ENCODE measurements around the gene CYB5RL.
"Not testable (repeated sequence)": the region's sequence is repeated elsewhere in the genome, so short reads cannot be mapped to it uniquely, and the experiment has no call there.

CYB5RL gene

GRCh38 chr1:54225378-54225777, 25.5 kb upstream of the CYB5RL start:
- DNase-seq: no peak

GRCh38 chr1:54224233-54224632, 24.4 kb upstream of the CYB5RL start:
- DNase-seq: no peak

DNA sequence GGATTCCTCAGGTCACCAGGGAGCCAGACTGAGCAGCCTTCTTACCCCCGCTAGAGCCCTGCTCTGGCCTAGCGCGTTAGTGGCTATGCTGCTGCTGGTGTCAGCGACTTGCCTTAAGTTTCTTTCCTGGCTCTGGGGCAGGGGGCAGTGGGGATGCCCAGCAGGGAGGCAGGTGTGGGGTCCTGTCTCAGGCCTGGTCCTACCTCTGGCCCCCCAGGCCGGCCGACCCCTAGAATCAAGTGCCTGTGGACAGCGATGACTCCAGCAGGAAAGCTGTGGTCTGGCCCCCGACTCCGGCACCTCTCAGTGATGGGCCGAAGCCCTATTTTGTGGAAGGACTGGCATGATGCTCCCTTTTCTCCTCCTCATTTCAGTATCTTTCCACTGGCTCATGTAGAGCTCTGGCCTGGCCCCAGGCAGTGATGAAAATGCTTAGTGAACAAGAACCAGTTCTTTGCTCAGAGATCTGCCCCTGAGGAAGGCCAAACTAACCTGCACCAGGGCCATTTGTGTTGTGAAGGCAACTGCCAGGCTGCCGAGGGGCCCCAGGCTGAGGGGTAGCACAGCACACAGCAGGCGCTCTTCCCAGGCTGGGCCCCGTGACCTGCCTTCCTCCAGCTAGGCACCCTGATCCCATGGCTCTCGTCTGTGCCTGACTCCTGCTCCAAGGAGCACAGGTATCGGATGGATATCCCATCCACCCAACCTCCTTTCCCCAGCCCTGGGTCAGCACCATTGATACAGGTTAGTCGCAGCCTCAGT, 23.8 kb upstream of the CYB5RL start:
- no peak for DNase-seq

GRCh38 chr1:54222711-54223110, 22.9 kb upstream of the CYB5RL start:
- DNase-seq: no peak

- no peak for DNase-seq
These were observed 22.1 kb upstream of the CYB5RL start for GRCh38 chr1:54221867-54222484.

- no peak for DNase-seq
These were observed 21.4 kb upstream of the CYB5RL start for GRCh38 chr1:54221113-54221834.

- no peak for DNase-seq
These were observed 20.4 kb upstream of the CYB5RL start for GRCh38 chr1:54220004-54220811.

DNA sequence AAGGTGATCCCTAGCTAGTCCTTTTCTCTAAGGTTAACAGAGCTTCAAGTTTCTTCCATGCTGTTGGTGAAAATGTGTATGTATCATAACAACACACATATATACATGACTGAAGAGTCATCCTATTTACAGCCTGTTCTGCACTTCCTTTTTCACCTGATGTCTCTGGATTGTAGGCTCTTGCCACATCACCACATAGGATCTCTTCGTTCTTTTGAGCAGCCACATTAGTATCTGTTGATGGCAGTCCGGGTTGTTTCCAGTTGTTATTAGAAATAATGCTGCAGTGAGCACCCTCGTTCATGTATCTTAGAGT, 19.8 kb upstream of the CYB5RL start:
- no peak for DNase-seq

- DNase-seq: no peak
These were observed 19.3 kb upstream of the CYB5RL start for GRCh38 chr1:54218883-54219687.

DNA sequence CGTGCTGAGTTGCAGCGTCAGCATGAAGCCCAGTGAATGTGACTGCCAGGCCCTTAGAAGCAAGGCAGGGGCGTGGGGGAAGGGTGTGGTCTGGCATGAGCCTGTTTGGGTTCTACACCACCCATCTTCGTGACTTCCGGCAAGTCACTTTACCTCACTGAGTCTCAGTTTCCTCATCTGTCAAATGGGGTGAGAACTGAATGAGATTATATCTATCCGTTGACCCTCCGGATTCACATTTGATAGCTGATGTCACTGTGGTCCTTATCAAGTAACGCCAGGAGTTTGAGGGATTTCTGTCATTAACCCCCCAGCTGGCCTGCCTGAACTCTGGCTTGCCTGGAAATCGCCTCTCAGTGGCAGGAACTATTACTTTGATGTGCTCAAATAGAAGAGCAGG, 15.7 kb upstream of the CYB5RL start:
- no peak for DNase-seq

GRCh38 chr1:54212872-54213271, 13.0 kb upstream of the CYB5RL start:
- no peak for DNase-seq

DNA sequence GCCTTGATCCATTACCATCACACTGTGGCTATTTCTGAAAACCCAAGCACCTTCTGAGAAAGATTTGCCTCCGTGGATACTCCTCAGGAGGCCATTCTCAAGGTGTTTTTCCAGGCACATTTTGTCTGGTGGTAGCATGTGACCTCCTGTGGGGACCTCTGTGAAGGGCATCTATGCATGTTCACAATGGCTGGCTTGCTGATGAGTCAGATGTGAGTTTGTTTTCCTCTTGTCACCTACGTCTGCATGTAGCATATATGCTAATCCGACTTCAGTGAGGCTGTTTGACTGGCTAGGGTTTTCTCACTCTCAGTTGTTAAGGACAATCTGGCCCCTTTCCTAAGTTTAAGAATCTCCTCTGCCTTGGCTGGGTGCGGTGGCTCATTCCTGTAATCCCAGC, 8.1 kb upstream of the CYB5RL start:
- not testable (repeated sequence) for DNase-seq

DNA sequence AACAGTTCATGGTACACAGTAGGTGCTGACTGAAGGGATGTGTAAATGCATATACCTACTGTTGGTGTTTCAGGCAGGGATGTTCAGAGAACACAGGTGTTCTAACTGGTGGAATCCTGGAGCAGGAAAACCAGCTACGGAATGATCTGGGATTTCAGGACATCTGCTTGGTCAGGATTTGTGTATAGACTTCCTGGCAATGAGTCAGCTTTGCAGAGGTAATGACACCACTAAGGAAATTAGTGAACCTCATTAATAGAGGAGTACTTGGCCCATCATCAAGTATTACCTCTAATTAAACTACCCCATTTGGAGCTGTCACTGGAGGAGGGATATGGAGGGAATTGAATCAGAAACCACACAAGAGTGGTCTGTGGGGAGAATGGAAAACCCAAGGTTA, 7.5 kb upstream of the CYB5RL start:
- no peak for DNase-seq

GRCh38 chr1:54204199-54204598, 4.4 kb upstream of the CYB5RL start:
- DNase-seq: no peak

- DNase-seq: no peak
These were observed 728 bp upstream of the CYB5RL start for GRCh38 chr1:54200519-54200997.

GRCh38 chr1:54199151-54199764, 572 bp downstream of the CYB5RL start:
- DNase-seq: peak; percentile 22

DNA sequence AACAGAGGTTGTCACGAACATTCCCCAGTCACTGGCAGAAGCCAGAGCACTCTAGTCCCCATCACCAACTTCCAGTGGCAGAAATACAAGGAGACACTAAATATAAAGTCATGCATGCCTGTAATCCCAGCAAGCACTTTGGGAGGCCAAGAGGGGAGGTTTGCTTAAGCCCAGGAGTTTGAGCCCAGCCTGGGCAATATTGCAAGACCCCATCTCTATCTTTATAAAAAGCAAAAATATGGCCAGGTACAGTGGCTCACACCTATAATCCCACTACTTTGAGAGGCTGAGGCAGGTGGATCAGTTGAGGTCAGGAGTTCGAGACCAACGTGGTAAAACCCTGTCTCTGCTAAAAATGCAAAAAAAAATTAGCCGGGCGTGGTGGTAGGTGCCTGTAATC, 6.4 kb downstream of the CYB5RL start:
- no peak for DNase-seq

- DNase-seq: no peak
These were observed 8.3 kb downstream of the CYB5RL start for GRCh38 chr1:54191525-54191924.

DNA sequence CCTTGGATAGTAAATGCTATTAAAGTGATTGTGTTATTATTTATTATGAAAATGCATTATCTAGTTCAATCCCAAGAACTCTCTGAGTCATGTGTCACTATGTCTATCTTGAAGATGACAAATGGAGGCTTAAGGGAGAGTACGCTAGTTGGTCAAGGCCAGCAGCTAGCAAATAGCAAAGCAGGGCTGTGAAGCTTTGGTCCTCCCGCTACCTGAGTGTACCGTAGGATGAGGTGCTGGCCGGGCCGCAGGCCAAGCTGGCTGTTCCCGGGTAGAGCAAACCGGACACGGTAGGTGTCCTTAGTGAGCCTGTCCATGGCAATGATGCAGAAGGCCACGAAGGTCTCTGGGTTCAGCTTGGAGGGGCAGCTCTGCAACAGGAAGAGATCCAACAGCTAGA, 9.3 kb downstream of the CYB5RL start:
- DNase-seq: no peak

DNA sequence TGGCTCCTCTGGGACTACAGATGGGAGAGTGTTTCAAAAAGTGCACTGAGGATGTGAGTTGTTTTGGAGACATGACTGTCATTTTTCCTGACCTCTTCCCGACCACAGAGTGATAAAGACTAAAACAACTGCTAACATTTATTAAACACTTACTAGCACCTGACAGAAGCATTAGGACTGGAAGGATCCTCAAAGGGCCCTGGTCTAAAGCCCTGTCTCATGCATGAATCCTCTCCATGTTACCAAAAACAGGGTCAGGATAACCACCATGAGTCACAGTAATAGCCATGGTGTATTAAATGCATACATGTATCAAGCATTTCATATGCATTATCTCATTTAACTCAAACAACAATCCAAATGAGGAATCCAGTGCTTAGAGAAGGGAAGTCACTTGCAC, 11.5 kb downstream of the CYB5RL start:
- DNase-seq: no peak

GRCh38 chr1:54186056-54186455, 13.8 kb downstream of the CYB5RL start:
- DNase-seq: no peak
